Stimulated activated CD4-positive, alpha-beta T cell treated with anti-CD3 and anti-CD28 coated beads, Interleukin-4, amount 100 ng/mL, for 4 hours (primary cell): ENCODE data around the gene DRG2.
A peak's percentile ranks its signal among the peaks of the same experiment; 100 is the strongest.

Experiments
- DNase-seq, 2 experiments: peaks; one replicate each; pipeline ENCODE4 v3.0.0-alpha.2; 2020

DRG2 gene, protein sequence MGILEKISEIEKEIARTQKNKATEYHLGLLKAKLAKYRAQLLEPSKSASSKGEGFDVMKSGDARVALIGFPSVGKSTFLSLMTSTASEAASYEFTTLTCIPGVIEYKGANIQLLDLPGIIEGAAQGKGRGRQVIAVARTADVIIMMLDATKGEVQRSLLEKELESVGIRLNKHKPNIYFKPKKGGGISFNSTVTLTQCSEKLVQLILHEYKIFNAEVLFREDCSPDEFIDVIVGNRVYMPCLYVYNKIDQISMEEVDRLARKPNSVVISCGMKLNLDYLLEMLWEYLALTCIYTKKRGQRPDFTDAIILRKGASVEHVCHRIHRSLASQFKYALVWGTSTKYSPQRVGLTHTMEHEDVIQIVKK

DNA sequence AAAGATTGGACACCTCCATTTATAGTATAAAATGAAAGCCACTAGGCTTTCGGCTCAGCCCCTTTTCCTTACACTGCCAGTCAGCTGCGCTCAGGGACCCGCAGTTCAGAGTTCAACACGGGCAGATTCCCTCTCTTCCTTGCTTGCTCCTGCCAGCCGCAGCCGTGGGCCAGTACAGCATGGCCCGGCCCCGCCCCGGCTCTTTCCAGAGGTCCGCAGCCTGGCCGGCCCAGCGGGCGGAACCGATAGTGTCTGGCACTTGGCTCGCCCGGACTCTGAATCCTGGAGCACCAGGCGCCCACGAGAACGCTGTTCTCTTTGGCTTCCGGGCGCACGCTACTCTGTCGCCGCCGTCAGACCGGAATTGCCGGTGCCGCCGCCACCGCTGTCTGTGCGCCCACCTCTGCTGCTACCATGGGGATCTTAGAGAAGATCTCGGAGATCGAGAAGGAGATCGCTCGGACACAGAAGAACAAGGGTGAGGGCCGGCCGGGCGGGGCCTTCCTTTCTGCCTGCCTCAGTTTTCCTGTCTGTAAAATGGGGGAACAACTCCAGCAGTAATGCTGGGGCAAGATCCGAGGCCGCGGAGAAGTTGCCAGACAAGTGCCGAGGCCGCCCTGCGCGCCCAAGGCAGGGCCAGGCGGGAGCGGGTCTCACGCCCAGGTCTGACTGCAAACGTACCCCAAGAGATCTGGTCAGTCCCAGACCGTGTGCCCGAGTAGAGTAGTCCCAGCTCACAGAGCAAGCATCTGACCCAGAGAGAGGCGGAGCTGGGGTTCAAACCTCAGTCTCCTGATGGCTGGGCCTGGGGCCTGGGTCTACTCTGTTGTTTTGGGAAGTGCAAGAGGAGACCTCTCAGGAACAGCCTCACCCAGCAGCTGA is at the start of gene DRG2:
Gene DRG2 (plus strand): TSS at position 339 of the 882 bp plus-strand sequence. CDS start 76 bp downstream, at position 415.
- peak; percentile 81 to 87 for DNase-seq

GRCh38 chr17:18038149-18038850 is 49.4 kb upstream of the DRG2 start:
- DNase-seq = peak in 1 of 2 experiments; percentile 5

- peak; percentile 100 for DNase-seq
Observed at GRCh38 chr17:18038861-18039534, 48.8 kb upstream of the DRG2 start, which contains the start of the genes ATPAF2 and GID4. Gene ATPAF2, minus strand, starts transcription at chr17:18039168. Its CDS starts 155 bp downstream, at chr17:18039013. Gene GID4, plus strand, starts transcription at chr17:18039408. Its CDS starts 57 bp downstream, at chr17:18039465.

GRCh38 chr17:18039535-18040260 is 48.0 kb upstream of the DRG2 start:
- DNase-seq = no peak

GRCh38 chr17:18040261-18040858 is 47.4 kb upstream of the DRG2 start:
- no peak for DNase-seq

DNA sequence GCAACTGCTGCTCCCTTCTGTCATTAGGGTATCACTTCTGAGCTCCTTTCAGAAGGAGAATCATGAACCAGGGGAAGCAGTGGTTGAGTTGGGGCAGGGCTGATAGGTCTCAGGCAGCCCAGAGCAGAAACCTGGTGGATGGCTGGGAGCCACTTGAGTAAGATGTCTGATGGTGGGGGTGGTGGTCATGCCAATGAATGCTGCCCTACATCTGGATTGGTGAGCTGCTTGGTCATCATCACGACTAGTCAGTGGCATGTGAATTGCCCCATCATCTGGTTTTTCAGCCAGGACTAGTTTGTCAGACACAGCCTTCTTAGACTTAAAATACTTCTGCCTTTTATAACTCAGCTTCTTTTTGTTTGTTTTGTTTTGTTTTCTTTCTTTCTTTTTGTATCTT is 46.0 kb upstream of the DRG2 start:
- no peak for DNase-seq

DNA sequence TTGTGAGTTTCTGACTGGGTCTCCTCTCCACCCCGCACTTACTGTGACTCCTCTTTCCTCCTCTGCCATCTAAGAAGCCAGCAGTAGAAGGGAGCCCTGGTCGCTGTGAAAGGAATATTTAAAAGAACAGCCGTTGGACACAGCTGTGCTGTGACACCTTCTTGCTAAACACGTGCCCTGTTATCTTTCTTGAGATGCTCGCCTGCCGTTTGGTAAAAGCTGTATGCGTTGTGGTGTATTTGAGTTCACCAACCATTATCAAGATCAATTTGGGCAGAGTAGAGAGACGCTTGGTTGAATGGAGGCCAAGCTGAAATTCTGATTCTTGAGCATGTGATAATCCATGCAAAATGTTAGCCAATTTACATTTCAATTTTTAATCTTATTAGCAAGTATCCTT is 44.8 kb upstream of the DRG2 start:
- no peak for DNase-seq

- no peak for DNase-seq
Observed at GRCh38 chr17:18043491-18043890, 44.3 kb upstream of the DRG2 start.

DNA sequence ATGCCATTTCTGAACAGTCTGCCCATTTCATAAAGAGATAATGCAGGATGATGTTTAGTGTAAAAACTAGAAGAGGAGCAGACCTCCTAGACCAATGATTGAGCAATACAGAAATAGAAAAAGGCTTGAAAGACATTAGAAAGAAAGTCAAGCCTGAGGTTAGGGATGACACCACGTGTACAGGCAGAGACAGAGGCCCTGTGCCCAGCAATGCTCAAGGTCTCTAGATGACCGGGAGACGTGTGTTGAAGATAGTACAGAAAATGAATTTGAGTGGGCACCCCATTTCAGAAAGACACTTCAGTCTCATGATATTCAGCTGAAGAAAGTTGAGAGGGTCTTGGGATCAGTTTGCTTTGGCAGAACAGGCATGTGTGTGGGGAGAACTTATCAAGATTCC is 43.1 kb upstream of the DRG2 start:
- DNase-seq = no peak

DNA sequence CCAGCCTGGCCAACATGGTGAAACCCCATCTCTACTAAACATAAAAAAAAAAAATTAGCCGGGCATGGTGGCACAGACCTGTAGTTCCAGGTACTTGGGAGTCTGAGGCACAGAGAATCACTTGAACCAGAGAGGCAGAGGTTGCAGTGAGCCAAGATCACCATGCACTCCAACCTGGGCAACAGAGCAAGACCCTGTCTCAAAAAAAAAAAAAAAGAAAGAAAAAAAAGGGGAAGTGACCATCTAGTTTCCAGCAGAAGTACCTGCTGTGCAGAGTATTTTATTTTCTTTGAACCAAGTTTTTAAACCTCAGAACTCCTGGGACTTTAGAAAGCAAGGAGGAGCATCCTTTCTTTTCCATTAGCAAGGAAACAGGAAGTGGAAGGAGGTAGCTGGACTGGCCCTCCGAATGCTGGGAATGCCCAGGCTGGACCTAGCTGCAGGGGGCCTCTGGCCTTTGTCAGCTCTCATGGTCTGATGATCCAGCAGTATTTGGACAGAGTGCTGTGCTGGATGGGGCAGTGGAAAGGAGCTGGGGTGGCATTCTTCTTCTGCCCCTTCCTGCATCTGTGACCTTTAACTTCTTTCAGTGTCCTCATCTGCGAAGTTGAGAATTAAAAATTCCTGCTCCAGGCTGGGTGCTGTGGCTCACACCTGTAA is 41.9 kb upstream of the DRG2 start:
- no peak for DNase-seq

- no peak for DNase-seq
Observed at GRCh38 chr17:18055597-18055996, 32.2 kb upstream of the DRG2 start.

GRCh38 chr17:18056214-18056613 is 31.5 kb upstream of the DRG2 start:
- DNase-seq = no peak

DNA sequence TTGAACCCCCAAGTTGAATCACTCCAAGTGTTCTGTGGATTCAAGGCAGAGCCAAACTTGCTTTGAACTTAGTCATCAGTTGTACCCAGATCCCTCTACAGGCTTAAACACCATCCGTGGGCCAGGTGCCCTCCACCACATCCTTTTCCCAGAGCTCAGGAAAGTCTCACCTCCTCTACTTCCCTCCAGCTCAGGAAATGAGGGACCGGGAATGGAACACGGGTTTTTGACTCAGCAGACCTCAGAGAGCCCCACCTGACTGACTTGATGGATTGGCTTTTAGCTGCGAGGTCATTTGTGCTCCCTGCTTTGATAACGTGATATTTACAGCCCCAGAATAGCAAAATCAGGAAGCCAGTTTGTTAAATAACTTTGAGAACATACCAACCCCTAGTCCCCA is 28.5 kb upstream of the DRG2 start:
- DNase-seq = no peak

GRCh38 chr17:18064053-18064452 is 23.7 kb upstream of the DRG2 start:
- DNase-seq = no peak

DNA sequence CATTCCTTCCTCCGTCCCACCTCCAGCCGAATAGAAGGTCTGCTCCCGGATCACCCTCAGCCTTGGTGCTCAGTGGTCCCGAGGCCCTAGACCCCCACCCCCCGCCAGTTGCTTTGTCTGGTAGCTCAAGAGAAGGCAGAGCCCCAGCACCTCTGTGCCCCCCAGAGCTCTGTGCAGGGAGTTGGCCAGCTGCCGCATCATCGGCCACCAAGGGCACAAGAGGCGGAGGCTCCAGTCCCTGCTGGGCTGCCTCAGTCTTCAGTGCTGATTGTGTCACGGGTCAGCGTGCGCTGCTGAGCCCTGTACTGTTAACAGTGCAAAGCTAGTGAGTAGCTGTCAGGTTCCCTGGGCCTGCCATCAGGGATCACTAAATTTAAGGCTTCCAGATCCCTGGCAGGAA is 22.2 kb upstream of the DRG2 start:
- DNase-seq = no peak

DNA sequence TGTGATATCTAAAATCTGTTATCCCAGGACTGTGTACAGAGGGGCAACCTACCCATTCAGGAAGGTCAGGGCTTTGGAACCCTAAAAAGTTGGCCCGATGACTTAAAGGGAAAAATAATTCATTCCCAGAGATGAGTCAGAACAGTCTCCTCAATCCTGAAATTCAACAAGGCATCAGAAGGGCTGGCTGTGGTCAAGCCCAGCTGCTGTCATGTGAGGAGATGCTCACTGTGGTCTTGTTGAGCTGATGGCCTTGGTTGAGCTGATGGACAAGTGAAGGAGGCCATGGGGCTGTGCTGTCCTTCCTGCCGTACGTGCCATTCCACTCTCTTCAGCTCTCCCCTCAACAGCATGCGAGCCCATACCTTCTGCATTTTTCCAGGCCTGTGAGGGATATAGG is 20.9 kb upstream of the DRG2 start:
- DNase-seq = no peak

- DNase-seq = no peak
Observed at GRCh38 chr17:18069101-18069500, 18.6 kb upstream of the DRG2 start.

DNA sequence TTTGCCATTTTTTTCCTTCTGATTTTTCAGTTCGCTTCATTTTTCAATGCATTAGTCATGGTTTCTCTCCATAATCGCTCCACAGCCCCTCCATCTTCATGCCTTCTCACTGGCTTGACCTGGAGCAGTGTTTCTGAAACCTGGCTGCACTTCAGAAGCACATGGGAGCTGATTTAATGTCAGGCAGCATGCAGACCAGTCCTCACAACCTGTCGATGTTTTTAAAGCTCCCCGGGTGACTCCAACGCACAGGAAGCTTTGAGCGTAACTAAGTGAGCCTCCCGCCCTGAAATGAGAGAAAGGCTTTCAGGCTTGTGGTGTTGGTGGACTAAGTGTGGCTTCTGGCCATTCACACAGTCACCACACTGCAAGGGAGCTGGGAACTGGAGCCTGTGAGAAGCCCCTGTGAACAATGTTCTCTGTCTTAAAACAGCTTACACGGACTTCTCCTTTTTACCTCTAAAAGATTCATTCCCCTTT is 16.8 kb upstream of the DRG2 start:
- no peak for DNase-seq

DNA sequence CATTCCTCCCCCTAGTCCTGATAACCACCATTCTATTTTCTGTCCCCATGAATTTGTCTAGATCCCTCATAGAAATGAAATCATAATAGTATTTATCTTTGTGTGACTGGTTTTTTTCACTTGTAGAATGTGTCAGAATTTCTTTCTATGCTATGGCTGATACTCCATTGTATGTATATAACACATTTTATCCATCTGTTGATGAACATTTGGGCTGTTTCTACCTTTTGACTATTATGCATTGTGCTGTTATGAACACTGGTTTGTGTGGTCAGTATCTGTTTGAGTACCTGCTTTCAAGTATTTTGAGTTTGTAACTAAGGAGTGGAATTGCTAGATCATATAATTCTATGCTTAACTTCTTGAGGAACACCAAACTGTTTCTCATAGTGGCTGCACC is 16.0 kb upstream of the DRG2 start:
- DNase-seq = no peak

DNA sequence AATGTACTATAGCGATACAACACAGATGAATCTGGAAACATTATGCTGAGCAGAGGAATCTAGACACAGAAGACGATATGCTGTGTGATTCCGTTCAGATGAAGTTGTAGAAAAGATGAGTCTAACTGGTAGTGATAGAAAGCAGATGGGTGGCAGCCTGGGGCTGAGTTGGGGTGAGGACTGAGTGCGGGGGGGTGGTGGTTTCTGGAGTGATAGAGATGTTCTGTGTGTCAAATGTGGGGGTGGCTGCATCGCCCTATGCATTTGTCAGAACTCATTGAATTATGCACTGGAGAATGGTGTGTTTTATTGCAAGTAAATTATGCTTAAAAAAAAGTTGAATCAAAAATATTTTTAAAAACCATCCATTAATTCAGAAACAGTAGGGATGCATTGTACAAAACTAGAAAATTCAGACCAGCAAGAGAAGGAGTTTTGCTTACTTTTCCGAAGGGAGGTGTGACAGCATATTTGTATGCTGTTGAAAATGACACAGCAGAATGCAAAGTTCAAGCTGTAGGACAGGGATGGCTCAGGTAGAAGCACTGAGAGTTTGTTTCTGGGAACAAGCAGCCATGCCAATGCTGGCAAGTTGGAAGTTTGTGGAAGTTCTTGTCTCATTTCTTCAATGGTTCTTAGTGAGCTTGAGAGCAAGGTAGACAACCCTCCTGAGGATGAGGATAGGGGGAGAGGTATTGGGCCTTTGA is 13.0 kb upstream of the DRG2 start:
- DNase-seq = no peak
